Osteocyte (in vitro differentiated cells): ENCODE measurements around the gene CACNA2D1. TPM values are rescaled to one million over a fixed set of nuclear protein-coding genes. Genes with fewer than 3 reads are reported as not detected.
"Not testable (repeated sequence)": the region's sequence is repeated elsewhere in the genome, so short reads cannot be mapped to it uniquely, and the experiment has no call there.

Source experiments
- DNase-seq: peaks from one replicate; pipeline ENCODE4 v3.0.0; 2021; ENCODE audit warnings: mixed read lengths; ENCODE audit not compliant: unreplicated experiment; ENCODE audit errors: extremely low spot score
- H3K27ac Mint-ChIP-seq: one replicate; pipeline ENCODE4 v1.8.0; 2021; ENCODE audit warnings: mild to moderate bottlenecking, mixed read lengths; ENCODE audit not compliant: unreplicated experiment
- H3K27me3 Mint-ChIP-seq: one replicate; pipeline ENCODE4 v1.8.0; 2021; ENCODE audit warnings: mixed read lengths; ENCODE audit not compliant: unreplicated experiment
- H3K36me3 Mint-ChIP-seq: one replicate; pipeline ENCODE4 v1.8.0; 2021; ENCODE audit warnings: mixed read lengths; ENCODE audit not compliant: unreplicated experiment
- H3K4me1 Mint-ChIP-seq: one replicate; pipeline ENCODE4 v1.8.0; 2021; ENCODE audit warnings: mixed read lengths; ENCODE audit not compliant: unreplicated experiment
- H3K4me3 Mint-ChIP-seq: one replicate; pipeline ENCODE4 v1.8.0; 2021; ENCODE audit warnings: mild to moderate bottlenecking, moderate library complexity, mixed read lengths; ENCODE audit not compliant: unreplicated experiment
- H3K9me3 Mint-ChIP-seq: one replicate; pipeline ENCODE4 v1.8.0; 2021; ENCODE audit warnings: mixed read lengths; ENCODE audit not compliant: unreplicated experiment
- total RNA-seq: library from RNA; stranded (reverse); gene quantifications from 2 replicates; pipeline ENCODE4 v1.2.1, GENCODE V29; 2021
- TF ChIP-seq, protein P1 (sequence below): fragments of 200-600 bp; sonication (generic); IDR thresholded peaks from 2 replicates; pipeline ENCODE4 v1.5.0; 2021; ENCODE audit warnings: antibody characterized with exemption, mild to moderate bottlenecking, moderate library complexity

CACNA2D1 gene
- total RNA-seq, 1 donor from 2014 or later: 24.3 TPM

DNA sequence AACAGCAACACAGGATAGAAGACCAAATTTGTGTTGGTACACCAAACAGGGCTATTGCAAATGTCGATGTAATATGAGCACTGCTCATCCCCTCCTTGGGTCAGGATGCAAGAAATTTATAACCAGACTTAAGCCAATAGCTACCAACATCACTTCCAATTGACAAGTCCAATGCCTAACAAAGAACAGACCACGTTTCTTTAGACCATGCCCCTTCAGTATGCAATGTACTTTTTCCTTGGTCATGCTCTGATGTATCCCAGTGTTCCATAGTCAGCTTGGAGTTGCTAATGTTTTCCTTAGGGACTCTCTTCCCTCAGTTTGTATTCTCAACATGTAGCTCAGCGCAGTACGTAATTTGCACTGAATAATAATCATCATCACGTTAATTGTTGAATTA, 7.8 kb downstream of the CACNA2D1 start:
- Mint-ChIP-seq H3K27ac (no peak overlapping the region), H3K4me1 (peaks cover under 1% of the 10 kb centered on the region), H3K36me3 (peaks cover under 1% of the 10 kb centered on the region), H3K4me3 (no peak overlapping the region), H3K27me3 (no peaks in the 10 kb centered on the region), H3K9me3 (no peaks in the 10 kb centered on the region)
- no peak for DNase-seq
- TF ChIP-seq, protein P1, sequence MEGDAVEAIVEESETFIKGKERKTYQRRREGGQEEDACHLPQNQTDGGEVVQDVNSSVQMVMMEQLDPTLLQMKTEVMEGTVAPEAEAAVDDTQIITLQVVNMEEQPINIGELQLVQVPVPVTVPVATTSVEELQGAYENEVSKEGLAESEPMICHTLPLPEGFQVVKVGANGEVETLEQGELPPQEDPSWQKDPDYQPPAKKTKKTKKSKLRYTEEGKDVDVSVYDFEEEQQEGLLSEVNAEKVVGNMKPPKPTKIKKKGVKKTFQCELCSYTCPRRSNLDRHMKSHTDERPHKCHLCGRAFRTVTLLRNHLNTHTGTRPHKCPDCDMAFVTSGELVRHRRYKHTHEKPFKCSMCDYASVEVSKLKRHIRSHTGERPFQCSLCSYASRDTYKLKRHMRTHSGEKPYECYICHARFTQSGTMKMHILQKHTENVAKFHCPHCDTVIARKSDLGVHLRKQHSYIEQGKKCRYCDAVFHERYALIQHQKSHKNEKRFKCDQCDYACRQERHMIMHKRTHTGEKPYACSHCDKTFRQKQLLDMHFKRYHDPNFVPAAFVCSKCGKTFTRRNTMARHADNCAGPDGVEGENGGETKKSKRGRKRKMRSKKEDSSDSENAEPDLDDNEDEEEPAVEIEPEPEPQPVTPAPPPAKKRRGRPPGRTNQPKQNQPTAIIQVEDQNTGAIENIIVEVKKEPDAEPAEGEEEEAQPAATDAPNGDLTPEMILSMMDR: no peak

DNA sequence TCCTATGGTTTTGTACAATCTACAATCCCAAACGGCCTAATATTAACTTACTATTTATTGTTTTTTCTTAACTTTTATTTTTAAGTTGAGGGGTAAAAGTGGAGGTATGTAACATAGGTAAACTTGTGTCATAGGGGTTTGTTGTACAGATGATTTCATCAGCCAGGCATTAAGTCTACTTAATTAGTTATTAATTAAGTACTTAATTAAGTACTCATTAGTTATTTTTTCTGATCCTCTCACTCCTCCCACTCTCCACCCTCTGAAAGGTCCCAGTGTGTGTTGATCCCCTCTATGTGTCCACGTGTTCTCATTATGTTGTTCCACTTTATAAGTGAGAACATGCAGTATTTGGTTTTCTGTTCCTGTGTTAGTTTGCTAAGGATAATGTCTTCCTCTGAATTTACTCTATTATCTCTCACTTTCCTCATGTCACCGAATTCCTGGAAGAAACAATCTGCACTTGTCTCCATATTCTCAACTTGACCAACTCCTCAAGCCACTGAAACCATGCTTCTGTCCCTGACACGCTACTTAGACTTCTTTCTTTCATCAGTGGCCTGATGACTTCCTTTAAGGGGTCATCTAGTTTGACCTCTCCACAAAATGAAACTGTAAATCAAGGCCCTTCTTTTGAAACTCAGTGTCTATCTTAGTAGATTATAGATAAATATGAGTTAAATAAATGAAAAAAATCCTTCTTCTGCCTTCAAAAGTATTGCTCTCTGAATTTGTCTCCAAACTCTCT, 9.1 kb downstream of the CACNA2D1 start:
- Mint-ChIP-seq H3K9me3 (no peaks in the 10 kb centered on the region), H3K4me1 (no peaks in the 10 kb centered on the region), H3K4me3 (no peak overlapping the region), H3K27ac (no peak overlapping the region), H3K27me3 (no peaks in the 10 kb centered on the region), H3K36me3 (no peaks in the 10 kb centered on the region)
- DNase-seq: no peak
- TF ChIP-seq, protein P1: no peak

DNA sequence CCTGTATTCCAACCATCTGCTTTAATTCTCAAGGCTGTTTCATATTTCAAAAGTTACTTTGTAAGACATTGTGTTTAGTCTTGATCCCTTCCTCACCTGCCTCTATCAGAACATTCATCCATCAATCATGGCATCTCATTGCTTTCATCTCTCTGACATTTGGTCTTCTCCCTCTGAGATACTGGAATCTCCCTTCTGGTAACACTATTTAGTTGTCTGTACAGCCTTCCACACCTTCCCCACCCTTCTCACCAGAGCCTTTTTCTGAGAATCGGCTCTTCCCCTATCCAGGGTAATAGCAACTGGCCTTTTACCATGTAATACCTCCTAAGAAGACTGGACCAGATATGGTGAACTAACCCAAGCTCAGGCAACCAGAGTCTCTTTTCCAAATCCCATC, 10.1 kb downstream of the CACNA2D1 start:
- TF ChIP-seq, protein P1: no peak
- H3K27me3 Mint-ChIP-seq: no peaks in the 10 kb centered on the region
- H3K27ac Mint-ChIP-seq: no peak overlapping the region
- H3K4me1 Mint-ChIP-seq: peaks cover under 1% of the 10 kb centered on the region
- H3K9me3 Mint-ChIP-seq: no peaks in the 10 kb centered on the region
- DNase-seq: no peak
- H3K4me3 Mint-ChIP-seq: no peak overlapping the region
- H3K36me3 Mint-ChIP-seq: no peaks in the 10 kb centered on the region

DNA sequence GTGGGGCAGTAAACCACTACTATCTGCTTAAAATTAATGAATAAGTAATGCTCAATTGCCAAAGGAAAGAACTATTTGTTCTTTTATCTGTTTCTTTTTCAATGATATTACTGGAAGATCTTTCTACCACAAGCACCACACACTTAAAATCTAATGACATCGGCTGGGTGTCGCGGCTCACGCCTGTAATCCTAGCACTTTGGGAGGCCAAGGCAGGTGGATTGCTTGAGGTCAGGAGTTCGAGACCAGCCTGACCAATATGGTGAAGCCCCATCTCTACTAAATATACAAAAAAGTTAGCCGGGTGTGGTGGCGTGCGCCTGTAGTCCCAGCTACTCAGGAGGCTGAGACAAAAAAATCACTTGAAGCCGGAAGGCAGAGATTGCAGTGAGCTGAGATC, 10.8 kb downstream of the CACNA2D1 start:
- H3K27me3 Mint-ChIP-seq, H3K4me3 Mint-ChIP-seq, H3K27ac Mint-ChIP-seq, H3K9me3 Mint-ChIP-seq, H3K36me3 Mint-ChIP-seq, H3K4me1 Mint-ChIP-seq, DNase-seq: not testable (repeated sequence)

DNA sequence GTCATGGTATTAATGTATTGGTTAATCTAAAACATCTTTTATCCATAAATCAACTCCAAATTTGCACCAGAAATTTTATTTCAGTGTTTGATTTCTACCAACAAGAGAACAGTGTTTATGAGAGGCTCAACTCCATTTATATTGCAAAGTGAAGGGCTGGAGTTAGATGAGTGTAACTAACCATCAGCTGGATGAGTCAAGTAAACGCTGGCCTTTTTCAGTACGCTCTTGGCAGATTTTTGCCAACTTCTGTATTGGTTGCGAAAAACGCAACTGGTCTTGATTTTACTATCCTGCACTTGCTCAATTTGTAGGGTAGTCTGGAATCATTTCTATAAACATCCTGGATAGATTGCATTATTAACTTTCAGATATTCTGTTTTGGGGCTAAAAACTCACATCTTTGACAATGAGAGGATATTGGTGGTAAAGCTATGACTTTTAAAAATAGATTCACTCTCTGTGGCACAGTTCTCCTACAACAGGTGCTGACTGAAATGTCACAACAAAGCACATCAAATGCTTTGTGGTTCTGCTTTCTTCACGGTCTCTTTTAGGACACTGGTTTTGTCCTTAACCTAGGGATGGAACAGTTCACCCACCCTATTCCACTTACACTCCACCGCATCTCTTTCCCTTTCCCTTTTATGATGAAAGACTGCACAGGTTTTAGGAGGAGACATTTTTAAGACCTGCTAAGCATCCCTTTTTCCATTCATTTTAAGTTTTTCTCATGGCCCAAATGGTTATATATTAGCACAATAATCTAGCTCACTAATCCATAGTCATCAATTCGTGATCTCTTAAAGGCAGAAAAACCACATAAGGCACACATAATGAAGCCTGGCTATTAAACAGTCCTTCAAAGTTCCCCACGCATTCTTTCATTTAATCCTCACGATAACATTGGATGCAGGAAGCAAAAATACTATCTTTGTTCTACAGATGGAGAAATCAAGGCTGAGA, 12.8 kb downstream of the CACNA2D1 start:
- Mint-ChIP-seq H3K4me3 (no peak overlapping the region), H3K27me3 (no peaks in the 10 kb centered on the region), H3K27ac (no peak overlapping the region), H3K9me3 (no peaks in the 10 kb centered on the region), H3K36me3 (no peaks in the 10 kb centered on the region), H3K4me1 (peaks cover 10% of the 10 kb centered on the region)
- DNase-seq: no peak
- TF ChIP-seq, protein P1: no peak
